HepG2 (cell line): ENCODE measurements around the gene ZNF79. TPM values are rescaled to one million over a fixed set of nuclear protein-coding genes. Genes with fewer than 3 reads are reported as not detected.

Source experiments
- EP300 ChIP-seq, 3 experiments: sonication (generic) in 1 of 3; formaldehyde crosslinking in 1 of 3; IDR thresholded peaks; 2 replicates each; pipeline versions ENCODE4 v1.5.1 to v1.6.1; 2011 to 2020; ENCODE audit warnings: low read depth in 2 of 3, low read length in 2 of 3, borderline replicate concordance in 1 of 3, improper control_type of control experiment in 1 of 3, mild to moderate bottlenecking in 1 of 3, missing genetic modification reagents in 1 of 3, moderate library complexity in 1 of 3
- FOXA1 ChIP-seq, 2 experiments: fragments of 450-650 bp in 1 of 2; sonication (generic) in 1 of 2; formaldehyde crosslinking in 1 of 2; IDR thresholded peaks; 2 replicates each; pipeline versions ENCODE4 v1.4.0 to v1.6.1; 2016 to 2020; ENCODE audit warnings: missing genetic modification reagents in 1 of 2
- IKZF1 ChIP-seq: fragments of 450-650 bp; IDR thresholded peaks from 2 replicates; pipeline ENCODE4 v1.7.1; 2016
- JARID2 ChIP-seq: sonication (generic); formaldehyde crosslinking; IDR thresholded peaks from 2 replicates; pipeline ENCODE4 v1.8.1; 2023; ENCODE audit warnings: missing genetic modification reagents, inconsistent platforms; ENCODE audit not compliant: insufficient replicate concordance
- MED13 ChIP-seq: sonication (generic); formaldehyde crosslinking; IDR thresholded peaks from 2 replicates; pipeline ENCODE4 v1.5.0; 2020; ENCODE audit warnings: missing genetic modification reagents
- POLR2A ChIP-seq, 2 experiments: IDR thresholded peaks; 2 replicates each; pipeline ENCODE4 v1.6.1; 2011; ENCODE audit warnings: low read depth in 2 of 2, low read length in 2 of 2, mild to moderate bottlenecking in 1 of 2, moderate library complexity in 1 of 2; ENCODE audit not compliant: insufficient read depth in 1 of 2
- POLR2G ChIP-seq: fragments of 200-400 bp; formaldehyde crosslinking; IDR thresholded peaks from 2 replicates; pipeline ENCODE4 v1.6.1; 2018; ENCODE audit warnings: mild to moderate bottlenecking, low read depth, low read length, moderate library complexity
- RELA ChIP-seq: sonication (generic); formaldehyde crosslinking; IDR thresholded peaks from 2 replicates; pipeline ENCODE4 v1.4.0; 2020; ENCODE audit warnings: missing genetic modification reagents
- RFX5 ChIP-seq: IDR thresholded peaks from 2 replicates; pipeline ENCODE4 v1.6.1; 2011; ENCODE audit warnings: low read depth, low read length, improper control_type of control experiment
- TFE3 ChIP-seq: IDR thresholded peaks from 2 replicates; pipeline ENCODE4 v1.6.1; 2016
- THAP11 ChIP-seq: IDR thresholded peaks from 2 replicates; pipeline ENCODE4 v1.6.1; 2016; ENCODE audit warnings: missing biosample characterization, missing genetic modification reagents
- ZNF33B ChIP-seq: sonication (generic); formaldehyde crosslinking; IDR thresholded peaks from 2 replicates; pipeline ENCODE4 v1.5.1; 2020; ENCODE audit warnings: mild to moderate bottlenecking, missing genetic modification reagents
- ZNF839 ChIP-seq: sonication (generic); formaldehyde crosslinking; IDR thresholded peaks from 2 replicates; pipeline ENCODE4 v1.4.0; 2020; ENCODE audit warnings: missing genetic modification reagents, mild to moderate bottlenecking, borderline replicate concordance
- polyA plus RNA-seq, 8 experiments: library from polyadenylated mRNA; depleted of rRNA in 3 of 8; stranded (reverse) in 7 of 8; unstranded in 1 of 8; fragments of >200 nt; fragmentation: Illumina TruSeq in 4 of 8; extraction: Trizol in 4 of 8; gene quantifications; 2 replicates each; pipeline versions ENCODE4 v1.2.1 to v1.2.3, GENCODE V29; 2011 to 2016; ENCODE audit warnings: low read depth in 4 of 8, missing spikeins in 1 of 8, mixed read lengths in 1 of 8; ENCODE audit not compliant: insufficient read depth in 1 of 8
- total RNA-seq, 5 experiments: library from RNA; depleted of rRNA; stranded (reverse); fragments of >200 nt; fragmentation: Illumina TruSeq; extraction: Trizol; gene quantifications; 2 replicates each; pipeline ENCODE4 v1.2.3, GENCODE V29; 2016; ENCODE audit warnings: low read depth in 1 of 5
- TF ChIP-seq, protein P1 (sequence below): IDR thresholded peaks from 2 replicates; pipeline ENCODE4 v1.6.1; 2016; ENCODE audit warnings: missing compliant biosample characterization, missing genetic modification reagents, borderline replicate concordance
- TF ChIP-seq, protein P2 (sequence below): conservative IDR thresholded peaks from 2 replicates; pipeline ENCODE4 v1.6.1; 2018; ENCODE audit warnings: missing genetic modification reagents
- TF ChIP-seq, protein P3 (sequence below): sonication (generic); formaldehyde crosslinking; IDR thresholded peaks from 2 replicates; pipeline ENCODE4 v1.4.0; 2020; ENCODE audit warnings: missing genetic modification reagents, mild to moderate bottlenecking, borderline replicate concordance
- TF ChIP-seq, protein P4 (sequence below): sonication (generic); formaldehyde crosslinking; IDR thresholded peaks from 2 replicates; pipeline ENCODE4 v1.8.0; 2022; ENCODE audit warnings: mild to moderate bottlenecking, missing genetic modification reagents; ENCODE audit not compliant: insufficient replicate concordance
- TF ChIP-seq, protein P5 (sequence below): sonication (generic); formaldehyde crosslinking; IDR thresholded peaks from 2 replicates; pipeline ENCODE4 v1.8.1; 2023; ENCODE audit warnings: mild to moderate bottlenecking, missing genetic modification reagents

Gene ZNF79
- total and polyA plus RNA-seq, 2 of the 13 experiments (the other 11 are each of a cell fraction or from before 2014, with no cell fraction given): 3.7 to 8.1 TPM

GRCh38 chr9:127396253-127396807, 27.9 kb upstream of the ZNF79 start (continued):
- TF ChIP-seq ZNF839 (0 out of 2 replicates have a peak, but pooled peaks have one; percentile 25), RELA (no peak), ZNF33B (CRISPR knock-in tag) (no peak), FOXA1 (IDR thresholded peaks at IDR 0.05) (no peak), FOXA1 (CRISPR knock-in tag; IDR thresholded peaks at IDR 0.05) (no peak), POLR2A (IDR thresholded peaks at IDR 0.05; ENCODE audit: insufficient read depth in 1 of 2, low read depth in 2 of 2, low read length in 2 of 2) (peak in 1 of 2 experiments; percentile 63; a peak in 1 of 4 replicates), MED13 (CRISPR knock-in tag) (0 out of 2 replicates have a peak, but pooled peaks have one; percentile 21), JARID2 (CRISPR knock-in tag) (no peak), RFX5 (no peak), POLR2G (peak; percentile 70), IKZF1 (no peak), TFE3 (CRISPR knock-in tag) (peak; percentile 58; the same call in 1 of the 2 replicates), THAP11 (peak; percentile 46; the same call in 1 of the 2 replicates), EP300 (IDR thresholded peaks at IDR 0.05; ENCODE audit: low read depth in 2 of 2, low read length in 2 of 2) (no peak), EP300 (CRISPR knock-in tag; IDR thresholded peaks at IDR 0.05; ENCODE audit: borderline replicate concordance) (peak; percentile 24; the same call in 1 of the 2 replicates)
- TF ChIP-seq, protein P1, sequence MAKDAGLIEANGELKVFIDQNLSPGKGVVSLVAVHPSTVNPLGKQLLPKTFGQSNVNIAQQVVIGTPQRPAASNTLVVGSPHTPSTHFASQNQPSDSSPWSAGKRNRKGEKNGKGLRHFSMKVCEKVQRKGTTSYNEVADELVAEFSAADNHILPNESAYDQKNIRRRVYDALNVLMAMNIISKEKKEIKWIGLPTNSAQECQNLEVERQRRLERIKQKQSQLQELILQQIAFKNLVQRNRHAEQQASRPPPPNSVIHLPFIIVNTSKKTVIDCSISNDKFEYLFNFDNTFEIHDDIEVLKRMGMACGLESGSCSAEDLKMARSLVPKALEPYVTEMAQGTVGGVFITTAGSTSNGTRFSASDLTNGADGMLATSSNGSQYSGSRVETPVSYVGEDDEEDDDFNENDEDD (CRISPR knock-in tag): peak; percentile 87; the same call in 1 of the 2 replicates
- TF ChIP-seq, protein P2, sequence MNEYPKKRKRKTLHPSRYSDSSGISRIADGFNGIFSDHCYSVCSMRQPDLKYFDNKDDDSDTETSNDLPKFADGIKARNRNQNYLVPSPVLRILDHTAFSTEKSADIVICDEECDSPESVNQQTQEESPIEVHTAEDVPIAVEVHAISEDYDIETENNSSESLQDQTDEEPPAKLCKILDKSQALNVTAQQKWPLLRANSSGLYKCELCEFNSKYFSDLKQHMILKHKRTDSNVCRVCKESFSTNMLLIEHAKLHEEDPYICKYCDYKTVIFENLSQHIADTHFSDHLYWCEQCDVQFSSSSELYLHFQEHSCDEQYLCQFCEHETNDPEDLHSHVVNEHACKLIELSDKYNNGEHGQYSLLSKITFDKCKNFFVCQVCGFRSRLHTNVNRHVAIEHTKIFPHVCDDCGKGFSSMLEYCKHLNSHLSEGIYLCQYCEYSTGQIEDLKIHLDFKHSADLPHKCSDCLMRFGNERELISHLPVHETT (CRISPR knock-in tag): no peak
- TF ChIP-seq, protein P3, sequence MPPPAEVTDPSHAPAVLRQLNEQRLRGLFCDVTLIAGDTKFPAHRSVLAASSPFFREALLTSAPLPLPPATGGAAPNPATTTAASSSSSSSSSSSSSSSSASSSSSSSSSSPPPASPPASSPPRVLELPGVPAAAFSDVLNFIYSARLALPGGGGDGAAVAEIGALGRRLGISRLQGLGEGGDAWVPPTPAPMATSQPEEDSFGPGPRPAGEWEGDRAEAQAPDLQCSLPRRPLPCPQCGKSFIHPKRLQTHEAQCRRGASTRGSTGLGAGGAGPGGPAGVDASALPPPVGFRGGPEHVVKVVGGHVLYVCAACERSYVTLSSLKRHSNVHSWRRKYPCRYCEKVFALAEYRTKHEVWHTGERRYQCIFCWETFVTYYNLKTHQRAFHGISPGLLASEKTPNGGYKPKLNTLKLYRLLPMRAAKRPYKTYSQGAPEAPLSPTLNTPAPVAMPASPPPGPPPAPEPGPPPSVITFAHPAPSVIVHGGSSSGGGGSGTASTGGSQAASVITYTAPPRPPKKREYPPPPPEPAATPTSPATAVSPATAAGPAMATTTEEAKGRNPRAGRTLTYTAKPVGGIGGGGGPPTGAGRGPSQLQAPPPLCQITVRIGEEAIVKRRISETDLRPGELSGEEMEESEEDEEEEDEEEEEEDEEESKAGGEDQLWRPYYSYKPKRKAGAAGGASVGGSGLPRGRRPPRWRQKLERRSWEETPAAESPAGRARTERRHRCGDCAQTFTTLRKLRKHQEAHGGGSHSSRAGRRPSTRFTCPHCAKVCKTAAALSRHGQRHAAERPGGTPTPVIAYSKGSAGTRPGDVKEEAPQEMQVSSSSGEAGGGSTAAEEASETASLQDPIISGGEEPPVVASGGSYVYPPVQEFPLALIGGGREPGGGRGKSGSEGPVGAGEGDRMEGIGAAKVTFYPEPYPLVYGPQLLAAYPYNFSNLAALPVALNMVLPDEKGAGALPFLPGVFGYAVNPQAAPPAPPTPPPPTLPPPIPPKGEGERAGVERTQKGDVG: peak; percentile 45; the same call in 1 of the 2 replicates
- TF ChIP-seq, protein P4, sequence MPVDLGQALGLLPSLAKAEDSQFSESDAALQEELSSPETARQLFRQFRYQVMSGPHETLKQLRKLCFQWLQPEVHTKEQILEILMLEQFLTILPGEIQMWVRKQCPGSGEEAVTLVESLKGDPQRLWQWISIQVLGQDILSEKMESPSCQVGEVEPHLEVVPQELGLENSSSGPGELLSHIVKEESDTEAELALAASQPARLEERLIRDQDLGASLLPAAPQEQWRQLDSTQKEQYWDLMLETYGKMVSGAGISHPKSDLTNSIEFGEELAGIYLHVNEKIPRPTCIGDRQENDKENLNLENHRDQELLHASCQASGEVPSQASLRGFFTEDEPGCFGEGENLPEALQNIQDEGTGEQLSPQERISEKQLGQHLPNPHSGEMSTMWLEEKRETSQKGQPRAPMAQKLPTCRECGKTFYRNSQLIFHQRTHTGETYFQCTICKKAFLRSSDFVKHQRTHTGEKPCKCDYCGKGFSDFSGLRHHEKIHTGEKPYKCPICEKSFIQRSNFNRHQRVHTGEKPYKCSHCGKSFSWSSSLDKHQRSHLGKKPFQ (CRISPR knock-in tag): peak; percentile 48
- TF ChIP-seq, protein P5, sequence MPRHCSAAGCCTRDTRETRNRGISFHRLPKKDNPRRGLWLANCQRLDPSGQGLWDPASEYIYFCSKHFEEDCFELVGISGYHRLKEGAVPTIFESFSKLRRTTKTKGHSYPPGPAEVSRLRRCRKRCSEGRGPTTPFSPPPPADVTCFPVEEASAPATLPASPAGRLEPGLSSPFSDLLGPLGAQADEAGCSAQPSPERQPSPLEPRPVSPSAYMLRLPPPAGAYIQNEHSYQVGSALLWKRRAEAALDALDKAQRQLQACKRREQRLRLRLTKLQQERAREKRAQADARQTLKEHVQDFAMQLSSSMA: 0 out of 2 replicates have a peak, but pooled peaks have one; percentile 41
